HPDE6-E6E7 (cell line): ENCODE data around the gene SPDYE16.
"Not testable (repeated sequence)": the region's sequence is repeated elsewhere in the genome, so short reads cannot be mapped to it uniquely, and the experiment has no call there.

Source experiments
- DNase-seq: peaks from one replicate; pipeline ENCODE4 v3.0.0; 2011; ENCODE audit warnings: missing footprints; ENCODE audit errors: extremely low spot score

The SPDYE16 gene

GRCh38 chr7:76543197-76543596, at the start of gene SPDYE16:
Gene SPDYE16 (minus strand): TSS chr7:76543297. CDS start chr7:76541459, 1,838 bp downstream.
- DNase-seq: not testable (repeated sequence)

GRCh38 chr7:76592694-76593093, 49.6 kb upstream of the SPDYE16 start:
- not testable (repeated sequence) for DNase-seq

- DNase-seq: not testable (repeated sequence)
Observed at GRCh38 chr7:76591602-76592304, 48.7 kb upstream of the SPDYE16 start.

GRCh38 chr7:76591033-76591432, 47.9 kb upstream of the SPDYE16 start:
- not testable (repeated sequence) for DNase-seq

- not testable (repeated sequence) for DNase-seq
Observed at GRCh38 chr7:76588586-76588985, 45.5 kb upstream of the SPDYE16 start.

GRCh38 chr7:76586585-76587315, 43.7 kb upstream of the SPDYE16 start:
- DNase-seq: not testable (repeated sequence)

- DNase-seq: not testable (repeated sequence)
Observed at GRCh38 chr7:76583636-76584281, 40.7 kb upstream of the SPDYE16 start.

- DNase-seq: not testable (repeated sequence)
Observed at GRCh38 chr7:76582848-76583631, 39.9 kb upstream of the SPDYE16 start.

GRCh38 chr7:76575919-76576655, 33.0 kb upstream of the SPDYE16 start:
- DNase-seq: not testable (repeated sequence)

GRCh38 chr7:76575431-76575830, 32.3 kb upstream of the SPDYE16 start:
- DNase-seq: not testable (repeated sequence)

- DNase-seq: not testable (repeated sequence)
Observed at GRCh38 chr7:76572296-76572695, 29.2 kb upstream of the SPDYE16 start.

GRCh38 chr7:76570324-76570775, 27.3 kb upstream of the SPDYE16 start:
- not testable (repeated sequence) for DNase-seq

GRCh38 chr7:76568742-76569141, 25.6 kb upstream of the SPDYE16 start:
- DNase-seq: not testable (repeated sequence)

- not testable (repeated sequence) for DNase-seq
Observed at GRCh38 chr7:76567753-76568152, 24.7 kb upstream of the SPDYE16 start.

GRCh38 chr7:76567311-76567710, 24.2 kb upstream of the SPDYE16 start:
- DNase-seq: not testable (repeated sequence)

GRCh38 chr7:76565001-76565400, 21.9 kb upstream of the SPDYE16 start:
- DNase-seq: not testable (repeated sequence)

GRCh38 chr7:76561342-76561741, 18.2 kb upstream of the SPDYE16 start:
- DNase-seq: not testable (repeated sequence)

- not testable (repeated sequence) for DNase-seq
Observed at GRCh38 chr7:76560157-76560556, 17.1 kb upstream of the SPDYE16 start.

GRCh38 chr7:76559685-76560084, 16.6 kb upstream of the SPDYE16 start:
- not testable (repeated sequence) for DNase-seq

- DNase-seq: not testable (repeated sequence)
Observed at GRCh38 chr7:76551992-76552391, 8.9 kb upstream of the SPDYE16 start.

- not testable (repeated sequence) for DNase-seq
Observed at GRCh38 chr7:76549855-76550248, 6.8 kb upstream of the SPDYE16 start.
